Astrocyte (in vitro differentiated cells and primary cell): ENCODE data around the gene PIM3. TPM values are rescaled to one million over a fixed set of nuclear protein-coding genes. Genes with fewer than 3 reads are reported as not detected.

Experiments
- DNase-seq: peaks from one replicate; pipeline ENCODE4 v3.0.0-alpha.2; 2010; ENCODE audit warnings: low read depth
- FAIRE-seq: peaks from 2 replicates; lab custom pipeline; 2011; peaks lifted over from hg19 to GRCh38; lab: Jason Lieb, UNC
- H2AFZ ChIP-seq: 2 replicates; pipeline ENCODE4 v1.6.0; 2012; ENCODE audit warnings: low read depth, low read length, inconsistent platforms
- H3K27ac ChIP-seq: 2 replicates; pipeline ENCODE4 v1.5.1; 2011; ENCODE audit warnings: low read depth, low read length, inconsistent platforms
- H3K27me3 ChIP-seq: 2 replicates; pipeline ENCODE4 v1.6.0; 2011; ENCODE audit warnings: low read length, inconsistent platforms; ENCODE audit not compliant: insufficient read depth
- H3K36me3 ChIP-seq: 2 replicates; pipeline ENCODE4 v1.5.1; 2011; ENCODE audit warnings: low read length, inconsistent platforms; ENCODE audit not compliant: insufficient read depth
- H3K4me1 ChIP-seq: 2 replicates; pipeline ENCODE4 v1.5.1; 2011; ENCODE audit warnings: low read length, inconsistent platforms; ENCODE audit not compliant: insufficient read depth
- H3K4me2 ChIP-seq: 2 replicates; pipeline ENCODE4 v1.6.0; 2012; ENCODE audit warnings: low read length, inconsistent platforms
- H3K4me3 ChIP-seq: 2 replicates; pipeline ENCODE4 v1.5.1; 2011; ENCODE audit warnings: low read depth, mild to moderate bottlenecking, low read length, inconsistent platforms; ENCODE audit not compliant: insufficient read depth
- H3K79me2 ChIP-seq: 2 replicates; pipeline ENCODE4 v1.6.0; 2012; ENCODE audit warnings: mild to moderate bottlenecking, low read length, inconsistent platforms; ENCODE audit not compliant: insufficient read depth
- H3K9ac ChIP-seq: 2 replicates; pipeline ENCODE4 v1.6.0; 2012; ENCODE audit warnings: mild to moderate bottlenecking, low read length, inconsistent platforms
- H3K9me3 ChIP-seq: 2 replicates; pipeline ENCODE4 v1.5.1; 2012; ENCODE audit warnings: low read depth, mild to moderate bottlenecking, low read length, inconsistent platforms; ENCODE audit not compliant: insufficient read depth
- H4K20me1 ChIP-seq: 2 replicates; pipeline ENCODE4 v1.6.0; 2012; ENCODE audit warnings: low read length, inconsistent platforms; ENCODE audit not compliant: insufficient read depth
- H3K27ac Mint-ChIP-seq: one replicate; pipeline ENCODE4 v1.8.0; 2021; ENCODE audit warnings: mild to moderate bottlenecking, mixed read lengths; ENCODE audit not compliant: unreplicated experiment
- H3K27me3 Mint-ChIP-seq: one replicate; pipeline ENCODE4 v1.8.0; 2021; ENCODE audit warnings: low read depth, mixed read lengths; ENCODE audit not compliant: unreplicated experiment
- H3K36me3 Mint-ChIP-seq: one replicate; pipeline ENCODE4 v1.8.0; 2021; ENCODE audit warnings: low read depth, mixed read lengths; ENCODE audit not compliant: unreplicated experiment
- H3K4me1 Mint-ChIP-seq: one replicate; pipeline ENCODE4 v1.8.0; 2021; ENCODE audit warnings: low read depth, mixed read lengths; ENCODE audit not compliant: unreplicated experiment
- H3K4me3 Mint-ChIP-seq: one replicate; pipeline ENCODE4 v1.8.0; 2021; ENCODE audit warnings: mild to moderate bottlenecking, moderate library complexity, mixed read lengths; ENCODE audit not compliant: unreplicated experiment
- H3K9me3 Mint-ChIP-seq: one replicate; pipeline ENCODE4 v1.8.0; 2021; ENCODE audit warnings: mild to moderate bottlenecking, mixed read lengths; ENCODE audit not compliant: unreplicated experiment
- CTCF ChIP-seq: IDR thresholded peaks from 2 replicates; pipeline ENCODE4 v1.5.1; 2011; ENCODE audit warnings: low read depth, mild to moderate bottlenecking, inconsistent platforms, low read length, moderate library complexity; ENCODE audit not compliant: insufficient read depth
- EZH2 ChIP-seq: IDR thresholded peaks from 2 replicates; pipeline ENCODE4 v1.6.1; 2012; ENCODE audit warnings: mild to moderate bottlenecking, low read length, inconsistent platforms; ENCODE audit not compliant: insufficient read depth
- total RNA-seq: library from RNA; stranded (reverse); gene quantifications from 2 replicates; pipeline ENCODE4 v1.2.1, GENCODE V29; 2021

The PIM3 gene
- total RNA-seq, 1 donor from 2014 or later: 15.5 TPM

- no peak overlapping the region for H3K4me3 ChIP-seq
- FAIRE-seq (no peak), DNase-seq (no peak)
- Mint-ChIP-seq H3K27ac (no peak overlapping the region), H3K36me3 (no peaks in the 10 kb centered on the region), H3K4me3 (no peak overlapping the region), H3K9me3 (no peaks in the 10 kb centered on the region), H3K4me1 (peaks cover 4% of the 10 kb centered on the region), H3K27me3 (peaks cover 5% of the 10 kb centered on the region)
- peaks cover 12% of the 10 kb centered on the region for H3K4me1 ChIP-seq
- H4K20me1 ChIP-seq: no peaks in the 10 kb centered on the region
- TF ChIP-seq EZH2: no peak
- TF ChIP-seq CTCF: no peak
- no peaks in the 10 kb centered on the region for H3K9me3 ChIP-seq
- no peak overlapping the region for H3K27ac ChIP-seq
- H2AFZ ChIP-seq: no peak overlapping the region
- no peak overlapping the region for H3K4me2 ChIP-seq
- no peaks in the 10 kb centered on the region for H3K79me2 ChIP-seq
- H3K27me3 ChIP-seq: no peaks in the 10 kb centered on the region
- no peak overlapping the region for H3K9ac ChIP-seq
- H3K36me3 ChIP-seq: no peaks in the 10 kb centered on the region
Observed at GRCh38 chr22:49953027-49953679, 7.4 kb upstream of the PIM3 start.

- Histone ChIP-seq H3K4me3 (no peak overlapping the region), H3K27ac (no peak overlapping the region), H4K20me1 (no peaks in the 10 kb centered on the region), H3K9me3 (no peaks in the 10 kb centered on the region), H2AFZ (no peak overlapping the region), H3K4me2 (no peak overlapping the region), H3K27me3 (no peaks in the 10 kb centered on the region), H3K9ac (no peak overlapping the region), H3K79me2 (no peaks in the 10 kb centered on the region), H3K4me1 (peaks cover 12% of the 10 kb centered on the region), H3K36me3 (no peaks in the 10 kb centered on the region)
- peaks cover 4% of the 10 kb centered on the region for H3K4me1 Mint-ChIP-seq
- H3K9me3 Mint-ChIP-seq: no peaks in the 10 kb centered on the region
- peaks cover 6% of the 10 kb centered on the region for H3K27me3 Mint-ChIP-seq
- H3K27ac Mint-ChIP-seq: no peak overlapping the region
- no peaks in the 10 kb centered on the region for H3K36me3 Mint-ChIP-seq
- H3K4me3 Mint-ChIP-seq: no peak overlapping the region
- FAIRE-seq: no peak
- DNase-seq: no peak
- TF ChIP-seq EZH2: no peak
- no peak for TF ChIP-seq CTCF
Observed at GRCh38 chr22:49953680-49954344, 6.8 kb upstream of the PIM3 start.

GRCh38 chr22:49954354-49954753 is 6.2 kb upstream of the PIM3 start:
- H3K4me3 Mint-ChIP-seq: no peak overlapping the region
- no peaks in the 10 kb centered on the region for H3K9me3 Mint-ChIP-seq
- Histone ChIP-seq H3K4me1 (peaks cover 12% of the 10 kb centered on the region), H3K36me3 (no peaks in the 10 kb centered on the region), H3K79me2 (no peaks in the 10 kb centered on the region), H3K27me3 (no peaks in the 10 kb centered on the region), H3K4me2 (no peak overlapping the region), H3K9ac (no peak overlapping the region), H4K20me1 (no peaks in the 10 kb centered on the region), H2AFZ (no peak overlapping the region), H3K4me3 (no peak overlapping the region), H3K27ac (no peak overlapping the region), H3K9me3 (no peaks in the 10 kb centered on the region)
- no peak overlapping the region for H3K27ac Mint-ChIP-seq
- no peaks in the 10 kb centered on the region for H3K36me3 Mint-ChIP-seq
- no peak for FAIRE-seq
- DNase-seq: no peak
- TF ChIP-seq EZH2: no peak
- no peak for TF ChIP-seq CTCF
- H3K27me3 Mint-ChIP-seq: peaks cover 6% of the 10 kb centered on the region
- peaks cover 4% of the 10 kb centered on the region for H3K4me1 Mint-ChIP-seq
